RKO (cell line): ENCODE measurements around the gene PAPSS2.
"Not testable (repeated sequence)": the region's sequence is repeated elsewhere in the genome, so short reads cannot be mapped to it uniquely, and the experiment has no call there.

Experiments used
- DNase-seq: peaks from one replicate; pipeline ENCODE4 v3.0.0-alpha.2; 2016; ENCODE audit warnings: low spot score

PAPSS2 gene

DNA sequence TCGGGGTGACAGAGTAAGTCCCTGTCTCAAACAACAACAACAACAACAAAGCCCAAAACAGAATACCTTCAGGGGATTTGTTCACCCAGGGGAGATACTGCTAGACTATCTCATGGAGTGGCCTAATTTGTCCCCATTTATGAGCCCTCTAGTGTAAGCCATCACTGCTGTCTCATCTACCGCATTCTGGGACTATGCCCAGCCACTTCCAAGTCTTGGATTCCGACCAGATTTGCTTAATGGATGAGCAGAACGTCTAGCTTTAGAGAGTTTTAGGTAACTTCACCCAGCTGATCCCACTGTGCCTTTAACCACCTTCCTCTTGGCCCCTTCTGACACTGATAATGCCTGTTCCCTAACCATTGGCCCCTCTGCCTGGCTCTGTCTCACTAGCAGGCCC, 47.1 kb downstream of the PAPSS2 start:
- no peak for DNase-seq

DNA sequence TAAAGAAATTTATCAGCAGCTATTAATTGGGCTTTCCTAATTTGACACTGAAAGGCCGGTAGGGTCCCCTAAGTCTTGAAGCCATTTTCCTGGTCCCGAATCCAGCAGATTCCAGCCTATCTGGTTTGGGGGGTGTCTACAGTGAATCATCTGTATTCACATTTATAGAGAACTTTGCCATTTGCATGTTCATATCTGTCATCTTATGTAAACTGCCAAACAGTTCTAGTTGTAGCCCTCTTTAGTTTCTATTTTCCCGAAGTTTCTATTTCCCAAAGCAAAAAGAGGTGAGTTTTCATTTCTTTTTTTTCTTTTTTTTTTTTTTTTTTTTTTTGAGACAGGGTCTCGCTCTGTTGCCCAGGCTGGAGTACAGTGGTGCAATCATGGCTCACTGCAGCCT, 47.6 kb downstream of the PAPSS2 start:
- DNase-seq = no peak

DNA sequence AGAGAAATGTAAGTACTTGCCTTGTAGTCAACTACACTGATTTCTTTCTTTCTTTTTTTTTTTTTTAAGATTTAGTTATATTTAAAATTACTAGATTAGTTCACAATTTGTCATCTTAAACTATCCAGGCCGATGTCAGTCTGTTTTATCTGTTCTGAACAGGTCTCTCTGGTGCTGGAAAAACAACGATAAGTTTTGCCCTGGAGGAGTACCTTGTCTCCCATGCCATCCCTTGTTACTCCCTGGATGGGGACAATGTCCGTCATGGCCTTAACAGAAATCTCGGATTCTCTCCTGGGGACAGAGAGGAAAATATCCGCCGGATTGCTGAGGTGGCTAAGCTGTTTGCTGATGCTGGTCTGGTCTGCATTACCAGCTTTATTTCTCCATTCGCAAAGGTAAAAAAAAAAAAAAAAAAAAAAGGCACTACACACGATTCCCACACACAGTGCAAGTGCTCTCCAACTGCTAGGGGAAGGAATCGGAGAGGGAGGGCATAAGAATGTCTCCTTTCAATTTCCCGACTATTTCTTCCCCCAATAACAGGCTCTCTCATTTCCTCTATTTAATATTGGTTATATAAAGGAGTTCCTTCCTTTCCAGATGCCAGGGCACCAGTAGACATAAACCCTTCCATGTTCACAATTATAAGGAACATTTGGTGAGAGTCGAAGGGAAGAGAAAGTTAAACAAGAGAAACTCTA, 53.4 kb downstream of the PAPSS2 start:
- DNase-seq = no peak

DNA sequence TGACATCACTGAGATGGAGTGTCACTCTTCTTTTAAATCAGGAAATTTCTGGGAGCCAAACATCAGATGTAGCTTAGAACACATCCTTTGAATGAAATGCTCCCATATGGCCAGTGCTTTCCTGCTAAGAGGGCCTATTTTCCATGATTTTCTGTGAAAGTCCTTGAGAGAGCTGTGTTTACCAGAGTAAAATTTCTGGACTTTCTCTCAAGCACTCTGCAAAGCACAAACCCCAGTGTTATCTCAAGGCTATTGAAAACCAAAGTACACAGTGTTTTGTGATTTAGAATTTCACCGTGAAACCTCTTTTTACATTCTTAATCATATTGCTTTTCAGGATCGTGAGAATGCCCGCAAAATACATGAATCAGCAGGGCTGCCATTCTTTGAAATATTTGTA, 54.0 kb downstream of the PAPSS2 start:
- no peak for DNase-seq

DNA sequence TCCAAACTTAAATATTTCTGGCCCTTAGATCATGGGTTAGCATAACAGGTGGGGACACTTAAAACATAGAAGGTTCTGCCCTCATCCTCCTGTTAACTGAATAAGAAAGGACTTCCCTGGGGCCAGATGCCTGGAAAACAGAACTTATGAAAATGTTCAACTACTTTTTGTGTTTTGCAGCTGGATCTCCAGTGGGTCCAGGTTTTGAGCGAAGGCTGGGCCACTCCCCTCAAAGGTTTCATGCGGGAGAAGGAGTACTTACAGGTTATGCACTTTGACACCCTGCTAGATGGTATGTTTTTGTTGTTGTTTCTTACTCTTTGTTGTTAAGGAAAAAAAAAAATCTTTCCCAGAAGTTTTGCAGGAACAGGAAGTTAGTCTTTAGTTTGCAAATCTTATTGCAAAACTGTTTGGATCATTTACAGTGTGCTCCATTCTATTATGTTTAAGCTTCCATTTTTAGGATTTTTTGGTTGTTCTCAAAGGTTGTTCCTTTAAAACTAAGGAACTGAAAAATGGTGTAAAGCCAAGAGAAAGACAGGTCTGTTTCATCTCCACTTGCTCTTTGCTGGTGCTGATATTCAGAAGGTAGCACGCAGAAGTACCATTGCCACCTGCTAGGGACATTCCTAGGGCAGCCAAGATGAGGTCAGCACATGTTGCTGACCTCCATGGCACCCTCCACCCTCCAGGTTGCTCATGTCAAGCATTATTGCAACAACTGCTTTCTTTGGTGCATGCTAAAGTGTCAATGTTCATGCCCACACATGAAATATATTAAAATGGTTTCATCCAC, 56.1 kb downstream of the PAPSS2 start:
- no peak for DNase-seq

DNA sequence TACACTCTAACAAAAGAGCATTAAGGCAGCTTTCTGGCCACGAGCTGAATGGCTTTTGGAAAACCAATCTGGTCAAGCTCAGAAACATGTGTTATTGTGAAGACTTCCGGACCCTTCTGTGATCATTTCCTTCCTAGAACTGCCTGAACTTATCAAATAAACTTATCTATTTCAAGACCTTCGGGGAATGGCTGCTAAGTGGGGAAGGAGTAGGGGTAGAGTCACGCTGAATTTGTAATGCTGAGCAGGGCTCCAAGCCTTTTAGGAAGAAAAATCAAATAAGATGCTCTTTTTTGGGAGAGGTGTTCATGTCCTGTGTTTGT, 56.6 kb downstream of the PAPSS2 start:
- no peak for DNase-seq

DNA sequence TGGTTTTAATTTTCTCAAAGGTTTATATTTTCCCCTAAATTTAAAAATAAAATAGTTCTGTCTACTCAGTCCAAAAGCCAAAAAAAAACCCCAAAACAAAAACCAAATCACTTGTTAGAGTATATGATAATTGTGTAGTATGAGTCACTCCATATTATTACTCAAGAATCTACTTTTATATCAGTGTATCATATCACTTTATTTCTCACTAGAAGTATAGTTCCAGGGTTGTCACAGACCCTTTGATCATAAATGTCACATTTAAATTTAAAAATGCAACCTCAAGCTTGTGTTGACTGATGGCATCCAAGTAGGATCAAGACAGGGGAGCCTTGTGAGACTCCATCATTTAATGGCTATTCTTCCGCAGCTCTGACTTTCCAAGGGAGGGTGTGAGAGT, 61.0 kb downstream of the PAPSS2 start:
- DNase-seq = no peak

DNA sequence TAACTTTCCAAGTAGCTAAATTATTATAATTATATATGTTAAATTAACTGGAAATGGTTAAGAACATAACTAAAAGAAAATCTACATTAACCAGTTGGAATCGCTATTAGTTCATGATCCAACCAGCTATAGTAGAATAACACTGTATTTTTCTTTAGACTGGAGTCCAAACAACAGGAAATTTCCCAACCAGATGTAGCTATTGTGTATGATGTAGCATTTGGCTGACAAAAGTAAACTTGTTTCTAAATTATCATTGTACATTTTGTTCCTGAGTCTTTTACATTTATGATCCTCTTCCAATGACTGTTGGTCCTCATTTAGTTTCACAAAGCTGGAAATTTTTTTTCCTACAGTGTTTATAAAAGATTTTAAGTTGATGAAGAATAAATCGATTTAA, 62.1 kb downstream of the PAPSS2 start:
- no peak for DNase-seq

DNA sequence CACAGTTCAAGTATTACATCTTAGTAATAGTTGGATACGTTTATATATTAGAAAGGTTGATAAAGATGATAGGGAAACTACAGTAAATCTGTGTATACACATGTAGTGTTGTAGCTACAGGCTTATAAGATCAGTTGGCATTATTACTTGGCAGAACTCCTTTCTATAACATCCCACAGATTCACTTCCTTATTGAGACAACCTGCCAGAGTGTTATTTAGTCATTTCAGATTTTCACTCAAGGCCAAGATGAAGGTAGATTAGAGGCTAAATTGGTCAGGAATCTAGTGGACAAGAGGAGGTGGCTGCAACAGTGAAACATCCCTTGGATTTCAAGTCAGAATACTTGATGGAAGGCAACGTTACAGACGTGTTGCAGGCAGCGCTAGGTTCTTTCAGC, 63.0 kb downstream of the PAPSS2 start:
- no peak for DNase-seq

DNA sequence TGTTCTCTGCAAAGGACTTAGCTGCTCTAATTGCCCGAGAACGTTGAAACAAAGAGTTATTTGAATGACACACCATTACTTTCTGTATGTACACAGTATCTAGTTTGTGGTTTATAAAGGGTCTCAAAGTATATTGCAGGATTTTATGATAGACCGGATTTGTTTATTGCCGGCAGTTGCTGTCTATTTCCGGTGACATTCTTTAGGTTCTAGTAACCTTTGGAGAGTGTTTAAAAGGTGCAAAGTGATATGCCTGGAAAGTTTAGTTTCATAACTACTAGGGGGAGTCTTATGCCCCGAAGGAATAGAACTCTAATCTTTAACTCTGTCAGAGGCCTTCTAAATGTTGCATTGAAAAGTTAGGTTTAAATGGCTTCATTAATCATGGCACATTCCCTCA, 63.8 kb downstream of the PAPSS2 start:
- DNase-seq = no peak

DNA sequence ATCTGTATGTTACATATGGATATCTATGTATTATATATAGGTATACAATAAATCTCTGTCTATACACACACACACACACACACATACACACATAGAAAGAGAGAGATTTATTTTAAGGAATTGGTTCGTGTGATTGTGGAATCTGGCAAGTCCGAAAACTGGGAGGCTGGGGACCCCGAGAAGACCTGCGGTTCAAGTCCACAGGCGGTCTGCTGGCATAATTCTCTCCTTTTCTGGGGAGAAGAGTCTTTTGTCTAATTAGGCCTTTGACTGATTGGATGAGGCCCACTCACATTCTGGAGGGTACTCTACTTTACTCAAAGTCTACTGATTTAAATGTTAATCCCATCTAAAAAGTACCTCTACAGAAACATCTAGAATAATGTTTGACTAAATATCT, 65.1 kb downstream of the PAPSS2 start:
- no peak for DNase-seq

DNA sequence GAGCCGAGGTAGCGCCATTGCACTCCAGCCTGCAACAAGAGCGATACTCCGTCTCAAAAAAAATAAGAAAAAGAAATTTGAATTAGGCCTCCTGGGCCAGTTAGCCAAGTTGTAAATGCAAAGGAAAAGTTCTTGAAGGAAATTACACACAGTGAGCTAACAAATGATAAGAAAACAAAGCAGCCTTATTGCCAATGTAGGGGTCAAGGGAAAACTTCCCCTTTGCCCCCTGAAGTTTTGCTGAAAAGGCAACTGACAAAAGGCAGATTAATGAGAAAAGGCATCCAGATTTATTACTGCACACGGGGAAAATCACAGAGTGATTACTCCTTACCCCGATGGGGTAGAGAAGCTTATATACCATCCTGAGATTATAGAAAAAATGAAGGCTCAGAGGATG, 70.3 kb downstream of the PAPSS2 start:
- no peak for DNase-seq

DNA sequence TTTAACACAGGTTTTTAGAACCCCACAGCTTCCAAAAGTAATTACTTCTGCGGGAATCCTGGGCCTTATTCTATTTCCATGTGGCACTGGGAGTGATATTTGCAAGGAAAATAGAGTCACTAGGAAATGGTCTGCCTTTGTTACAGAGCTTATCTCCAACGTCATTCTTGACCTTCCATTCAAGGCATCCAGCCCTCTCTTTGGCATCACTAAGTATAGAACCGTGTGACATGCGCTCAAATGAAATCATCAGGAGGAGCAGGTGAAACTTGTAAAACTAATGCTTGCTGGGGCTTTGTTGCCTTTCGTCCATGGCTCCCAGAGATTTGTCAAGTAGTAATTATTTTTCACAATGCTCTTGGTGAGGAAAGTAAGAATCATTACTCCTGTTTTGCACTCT, 73.4 kb downstream of the PAPSS2 start:
- DNase-seq = no peak

DNA sequence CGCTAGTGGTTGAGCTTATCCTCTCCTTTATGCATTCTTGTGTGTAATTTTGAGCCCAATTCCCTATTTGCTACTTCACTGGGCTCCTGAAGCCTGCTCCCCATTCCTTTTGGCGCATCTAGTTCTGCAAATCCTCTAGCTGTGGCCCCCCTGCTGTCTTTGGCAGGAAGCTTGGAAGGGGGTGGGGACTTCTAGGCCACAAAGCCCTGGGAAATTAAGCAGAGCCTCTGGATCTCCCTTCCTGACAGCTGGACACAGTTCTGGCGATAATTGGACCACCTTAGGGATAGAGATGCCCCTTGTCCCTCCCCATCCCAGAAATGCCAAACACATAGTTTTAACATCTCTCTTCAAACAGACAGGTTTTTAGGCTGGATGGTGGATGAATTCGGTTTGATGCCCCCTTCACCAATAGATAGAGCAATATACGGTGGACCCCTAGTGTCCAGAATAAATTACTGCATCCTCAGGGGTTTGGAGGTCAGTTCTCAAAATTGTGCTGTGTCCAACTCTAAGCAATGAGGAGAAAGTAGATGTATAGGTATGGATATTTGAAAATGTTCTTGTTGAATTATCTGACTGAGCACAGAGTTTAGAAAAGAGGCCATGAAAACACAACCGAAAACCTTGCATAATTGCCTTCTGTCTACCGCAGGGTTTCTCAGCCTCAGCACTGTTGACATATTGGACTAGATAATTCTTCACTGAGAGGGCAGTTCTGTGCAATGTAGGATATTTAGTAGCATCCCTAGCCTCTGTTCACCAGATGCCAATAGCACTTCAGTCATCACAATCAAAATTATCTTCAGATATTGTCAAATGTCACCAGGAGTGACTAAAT, 75.5 kb downstream of the PAPSS2 start:
- peak; percentile 61 for DNase-seq

DNA sequence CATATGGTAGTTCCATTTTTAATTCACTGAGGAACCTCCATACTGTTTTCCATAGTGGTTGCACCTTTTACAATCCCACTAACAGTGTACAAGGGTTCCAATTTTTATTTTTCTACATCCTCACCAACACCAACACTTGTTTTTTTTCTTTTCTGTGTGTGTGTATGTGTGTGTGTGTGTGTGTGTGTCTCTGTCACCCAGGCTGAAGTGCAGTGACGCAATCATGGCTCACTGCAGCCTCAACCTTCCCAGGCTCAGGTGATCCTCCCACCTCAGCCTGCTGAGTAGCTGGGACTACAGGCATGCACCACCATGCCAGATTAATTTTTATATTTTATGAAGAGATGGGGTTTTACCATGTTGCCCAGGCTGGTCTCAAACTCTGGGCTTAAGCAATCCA, 78.6 kb downstream of the PAPSS2 start:
- DNase-seq = not testable (repeated sequence)

DNA sequence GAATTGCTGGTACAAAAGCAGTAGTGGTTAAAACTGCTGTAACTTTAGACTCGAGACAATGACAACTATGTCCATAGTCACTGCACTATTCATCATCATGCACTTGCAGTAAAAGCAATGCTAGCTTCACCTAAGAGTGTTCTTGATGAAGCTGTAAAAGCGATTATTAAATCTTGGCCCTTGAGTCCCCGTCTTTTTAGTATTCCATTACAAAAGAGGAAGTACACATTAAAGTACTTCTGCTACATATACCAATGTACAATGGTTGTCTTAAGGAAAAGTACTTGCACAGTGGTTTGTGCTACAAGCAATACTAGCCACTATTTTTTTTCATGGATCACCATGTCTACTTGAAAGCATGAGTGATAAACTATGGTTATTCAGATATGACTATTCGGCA, 80.0 kb downstream of the PAPSS2 start:
- no peak for DNase-seq

DNA sequence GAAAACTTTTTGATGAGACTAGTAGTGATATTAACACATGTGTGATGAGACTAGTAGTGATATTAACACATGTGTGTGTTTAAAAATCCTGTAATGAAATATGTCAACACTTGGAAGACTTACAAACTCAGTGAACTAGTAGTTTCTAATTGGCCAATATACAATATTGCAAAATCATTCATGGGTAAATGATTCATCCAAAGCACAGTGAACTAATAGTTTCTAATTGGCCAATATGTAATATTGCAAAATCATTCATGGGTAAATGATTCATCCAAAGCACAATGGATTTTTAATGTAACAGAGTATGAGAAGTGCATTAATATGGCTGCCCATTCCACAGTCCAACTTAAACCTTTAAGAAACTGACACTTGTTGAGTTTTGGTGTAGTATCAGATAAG, 80.6 kb downstream of the PAPSS2 start:
- DNase-seq = no peak

DNA sequence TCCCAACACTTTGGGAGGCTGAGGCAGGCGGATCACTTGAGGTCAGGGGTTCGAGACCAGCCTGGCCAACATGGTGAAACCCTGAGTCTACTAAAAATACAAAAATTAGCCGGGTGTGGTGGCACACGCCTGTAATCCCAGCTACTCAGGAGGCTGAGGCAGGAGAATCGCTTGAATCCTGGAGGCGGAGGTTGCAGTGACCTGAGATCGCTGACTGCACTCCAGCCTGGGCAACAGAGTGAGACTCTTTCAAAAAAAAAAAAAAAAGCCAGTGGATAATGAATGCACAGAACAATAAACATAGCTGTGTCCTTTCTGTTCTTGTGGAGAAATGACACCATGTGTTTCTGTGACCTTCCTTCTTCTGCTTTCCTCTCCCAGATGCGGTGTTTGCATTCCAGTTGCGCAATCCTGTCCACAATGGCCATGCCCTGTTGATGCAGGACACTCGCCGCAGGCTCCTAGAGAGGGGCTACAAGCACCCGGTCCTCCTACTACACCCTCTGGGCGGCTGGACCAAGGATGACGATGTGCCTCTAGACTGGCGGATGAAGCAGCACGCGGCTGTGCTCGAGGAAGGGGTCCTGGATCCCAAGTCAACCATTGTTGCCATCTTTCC, 83.4 kb downstream of the PAPSS2 start:
- DNase-seq = not testable (repeated sequence)

DNA sequence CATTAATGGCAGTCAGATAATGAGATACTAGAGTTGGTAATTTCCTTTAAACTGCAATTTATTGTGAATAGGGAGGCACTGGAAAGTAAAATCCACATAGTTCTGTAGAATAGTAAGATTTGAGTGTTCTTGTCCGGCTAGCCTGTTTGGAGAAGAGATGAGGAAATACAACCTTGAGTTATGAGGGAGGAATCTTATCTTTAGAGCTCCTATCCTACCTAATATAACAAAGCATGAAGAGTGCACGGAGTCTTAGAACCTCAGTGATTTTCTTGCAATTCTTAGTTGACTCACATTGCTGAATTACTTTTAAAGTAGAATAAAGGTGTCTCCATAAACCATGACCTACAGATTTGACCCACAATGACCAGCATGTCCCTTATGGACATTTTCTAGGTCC, 84.9 kb downstream of the PAPSS2 start:
- no peak for DNase-seq

DNA sequence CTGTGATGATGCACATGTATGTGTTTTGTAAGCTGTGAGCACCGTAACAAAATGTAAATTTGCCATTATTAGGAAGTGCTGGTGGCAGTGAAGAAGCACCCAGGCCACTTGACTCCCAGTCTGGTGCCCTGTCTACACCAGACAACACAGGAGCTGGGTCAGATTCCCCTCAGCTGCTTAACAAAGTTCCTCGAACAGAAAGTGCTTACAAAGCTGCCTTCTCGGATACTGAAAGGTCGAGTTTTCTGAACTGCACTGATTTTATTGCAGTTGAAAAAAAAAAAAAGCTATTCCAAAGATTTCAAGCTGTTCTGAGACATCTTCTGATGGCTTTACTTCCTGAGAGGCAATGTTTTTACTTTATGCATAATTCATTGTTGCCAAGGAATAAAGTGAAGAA, 87.2 kb downstream of the PAPSS2 start:
- DNase-seq = no peak

DNA sequence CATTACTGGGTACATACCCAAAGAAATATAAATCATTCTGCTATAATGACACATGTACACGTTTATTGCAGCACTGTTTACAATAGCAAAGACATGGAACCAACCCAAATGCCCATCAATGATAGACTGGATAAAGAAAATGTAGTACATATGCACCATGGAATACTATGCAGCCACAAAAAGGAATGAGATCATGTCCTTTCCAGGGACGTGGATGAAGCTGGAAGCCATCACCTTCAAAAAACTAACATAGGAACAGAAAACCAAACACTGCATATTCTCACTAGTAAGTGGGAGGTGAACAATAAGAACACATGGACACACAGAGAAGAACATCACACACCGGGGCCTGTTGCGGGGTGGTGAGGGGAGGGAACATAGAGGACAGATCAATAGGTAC, 88.6 kb downstream of the PAPSS2 start:
- DNase-seq = not testable (repeated sequence)

DNA sequence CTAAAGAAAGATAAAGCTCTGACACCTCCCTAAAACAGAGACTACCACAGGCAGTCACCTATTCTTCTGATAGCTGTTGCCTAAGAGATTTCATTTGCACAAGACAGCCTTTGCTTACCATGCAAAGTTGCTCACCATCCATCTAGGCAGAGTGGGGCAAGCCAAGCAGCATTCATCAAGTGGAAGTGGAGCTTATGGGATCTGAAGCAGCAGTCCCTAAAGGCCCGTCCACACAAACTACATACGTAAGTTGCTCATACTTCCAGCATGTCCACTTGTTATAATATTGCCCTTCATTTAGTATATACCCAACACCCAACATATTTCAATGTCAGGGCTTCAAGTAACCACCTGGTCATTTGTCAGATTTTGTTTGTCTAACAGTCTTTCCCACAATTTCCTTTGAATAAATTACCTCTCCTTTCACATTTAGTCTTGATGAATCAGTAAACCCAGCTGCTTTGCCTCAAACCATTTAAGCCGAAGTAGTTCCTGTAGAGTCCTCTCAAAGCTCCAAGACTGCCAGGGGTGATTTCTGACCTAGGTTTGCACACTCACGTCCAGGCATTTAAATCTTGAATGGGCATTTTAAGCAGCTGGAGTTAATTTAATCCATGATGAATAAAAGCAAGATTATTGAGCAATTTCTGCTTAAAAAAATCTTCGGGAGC, 90.5 kb downstream of the PAPSS2 start:
- no peak for DNase-seq
